ENCODE results near the gene SFMBT1. TPM values are rescaled to one million over a fixed set of nuclear protein-coding genes. Genes with fewer than 3 reads are reported as not detected.

The SFMBT1 gene
- total and polyA plus RNA-seq, 9 of the 15 experiments (the other 6 are each of a cell fraction or from before 2014, with no cell fraction given) = 0.76 to 6.6 (median 3.6) TPM

GRCh38 chr3:52873433-52874159, 172.3 kb downstream of the SFMBT1 start (continued):
- TF ChIP-seq, protein P1, sequence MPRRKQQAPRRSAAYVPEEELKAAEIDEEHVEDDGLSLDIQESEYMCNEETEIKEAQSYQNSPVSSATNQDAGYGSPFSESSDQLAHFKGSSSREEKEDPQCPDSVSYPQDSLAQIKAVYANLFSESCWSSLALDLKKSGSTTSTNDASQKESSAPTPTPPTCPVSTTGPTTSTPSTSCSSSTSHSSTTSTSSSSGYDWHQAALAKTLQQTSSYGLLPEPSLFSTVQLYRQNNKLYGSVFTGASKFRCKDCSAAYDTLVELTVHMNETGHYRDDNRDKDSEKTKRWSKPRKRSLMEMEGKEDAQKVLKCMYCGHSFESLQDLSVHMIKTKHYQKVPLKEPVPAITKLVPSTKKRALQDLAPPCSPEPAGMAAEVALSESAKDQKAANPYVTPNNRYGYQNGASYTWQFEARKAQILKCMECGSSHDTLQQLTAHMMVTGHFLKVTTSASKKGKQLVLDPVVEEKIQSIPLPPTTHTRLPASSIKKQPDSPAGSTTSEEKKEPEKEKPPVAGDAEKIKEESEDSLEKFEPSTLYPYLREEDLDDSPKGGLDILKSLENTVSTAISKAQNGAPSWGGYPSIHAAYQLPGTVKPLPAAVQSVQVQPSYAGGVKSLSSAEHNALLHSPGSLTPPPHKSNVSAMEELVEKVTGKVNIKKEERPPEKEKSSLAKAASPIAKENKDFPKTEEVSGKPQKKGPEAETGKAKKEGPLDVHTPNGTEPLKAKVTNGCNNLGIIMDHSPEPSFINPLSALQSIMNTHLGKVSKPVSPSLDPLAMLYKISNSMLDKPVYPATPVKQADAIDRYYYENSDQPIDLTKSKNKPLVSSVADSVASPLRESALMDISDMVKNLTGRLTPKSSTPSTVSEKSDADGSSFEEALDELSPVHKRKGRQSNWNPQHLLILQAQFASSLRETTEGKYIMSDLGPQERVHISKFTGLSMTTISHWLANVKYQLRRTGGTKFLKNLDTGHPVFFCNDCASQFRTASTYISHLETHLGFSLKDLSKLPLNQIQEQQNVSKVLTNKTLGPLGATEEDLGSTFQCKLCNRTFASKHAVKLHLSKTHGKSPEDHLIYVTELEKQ (CRISPR knock-in tag; IDR thresholded peaks at IDR 0.05) = no peak
- no peak for TF ChIP-seq ZNF263 (CRISPR knock-in tag; IDR thresholded peaks at IDR 0.05; ENCODE audit: borderline replicate concordance)
- peak; percentile 72 for TF ChIP-seq CEBPG (CRISPR knock-in tag; IDR thresholded peaks at IDR 0.05)
- TF ChIP-seq CEBPG (tag; conservative IDR thresholded peaks at IDR 0.05 in 1 of 2, IDR thresholded peaks at IDR 0.05 in 1 of 2) = peak in 1 of 2 experiments; percentile 92; a peak in 2 of 4 replicates
- TF ChIP-seq RAD21 (CRISPR knock-in tag; conservative IDR thresholded peaks at IDR 0.05 in 1 of 2, IDR thresholded peaks at IDR 0.05 in 1 of 2) = 0 out of 4 replicates have a peak, but pooled peaks of 1 of the 2 experiments have one; percentile 8
- TF ChIP-seq BACH1 (tag; IDR thresholded peaks at IDR 0.05) = peak; percentile 82
- TF ChIP-seq ARID1B (IDR thresholded peaks at IDR 0.05) = peak; percentile 36; the same call in 1 of the 2 replicates
- TF ChIP-seq HNRNPK (IDR thresholded peaks at IDR 0.05; ENCODE audit: low read depth, low read length, poor library complexity, severe bottlenecking) = no peak
- TF ChIP-seq FOSL1 (tag; conservative IDR thresholded peaks at IDR 0.05) = peak; percentile 62
- no peak for TF ChIP-seq TEAD1 (CRISPR knock-in tag; IDR thresholded peaks at IDR 0.05)
- TF ChIP-seq TOE1 (IDR thresholded peaks at IDR 0.05; ENCODE audit: borderline replicate concordance) = no peak
- TF ChIP-seq TOE1 (CRISPR knock-in tag; IDR thresholded peaks at IDR 0.05; ENCODE audit: borderline replicate concordance, low read depth) = no peak
- peak; percentile 89 for TF ChIP-seq ZNF316 (IDR thresholded peaks at IDR 0.05)
- TF ChIP-seq CEBPB (tag; IDR thresholded peaks at IDR 0.05) = peak; percentile 45
- TF ChIP-seq JUND (IDR thresholded peaks at IDR 0.05; ENCODE audit: borderline replicate concordance, low read depth, low read length) = peak; percentile 35; the same call in 1 of the 2 replicates
- TF ChIP-seq JUND (tag; IDR thresholded peaks at IDR 0.05; ENCODE audit: borderline replicate concordance, low read depth, low read length) = no peak

All from K562 (cell line).